Stromal cell of bone marrow (primary cell): Measurements from ENCODE around the gene CENPP.

ENCODE experiments used
- DNase-seq: peaks from one replicate; pipeline ENCODE4 v3.0.0-alpha.2; 2012; ENCODE audit warnings: low read depth

CENPP gene

DNA sequence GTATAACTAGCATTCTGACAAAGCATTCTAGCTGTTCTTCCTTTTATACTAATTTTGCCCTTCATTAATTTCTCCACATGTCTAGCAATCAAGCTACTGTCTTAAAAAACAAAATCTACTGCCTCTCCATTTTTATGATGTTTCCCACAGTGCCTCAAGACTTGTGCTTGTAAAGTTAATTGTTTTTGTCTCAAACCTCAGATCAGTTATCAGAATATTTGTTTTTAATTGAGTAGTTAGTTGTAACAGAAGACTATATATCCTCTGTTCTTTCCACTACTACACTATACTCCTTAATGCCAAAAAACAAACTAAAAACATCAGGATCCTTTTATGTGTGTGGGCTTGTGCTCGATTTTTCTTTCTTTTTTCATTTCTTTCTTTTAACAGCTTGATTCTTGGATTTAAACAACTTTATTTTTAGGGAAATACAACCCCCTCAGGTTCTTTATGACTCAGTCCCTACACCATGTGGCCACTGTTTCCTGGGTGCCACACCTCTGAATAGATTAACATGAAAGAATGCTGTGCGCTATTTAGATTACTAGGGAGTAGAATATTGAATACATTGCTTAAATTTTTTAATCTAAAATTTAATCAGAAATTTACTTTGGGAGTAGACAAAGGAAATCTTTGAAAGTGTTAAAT is 155.4 kb downstream of the CENPP start:
- no peak for DNase-seq

DNA sequence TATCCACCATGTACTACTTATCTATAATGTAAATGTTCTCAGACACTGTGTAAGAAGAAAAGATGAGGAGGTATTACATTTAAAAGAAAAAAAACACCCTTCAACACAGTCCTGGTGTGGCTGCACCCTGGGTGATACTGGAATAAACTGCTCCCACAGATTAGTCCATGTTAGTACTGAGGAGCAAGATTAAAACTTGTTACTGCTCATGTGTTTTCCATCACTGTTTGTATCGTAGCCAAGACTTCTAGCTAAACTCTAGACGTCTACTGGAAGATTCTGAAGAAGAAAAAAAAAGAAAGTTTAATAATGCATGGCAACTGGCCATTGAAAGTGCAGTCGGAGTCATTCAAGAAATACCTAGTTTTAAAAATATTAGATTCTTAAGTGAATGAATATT is 156.6 kb downstream of the CENPP start, which contains the start of gene ASPN:
ASPN (minus strand) TSS at position 178 of the 400 bp plus-strand sequence.
- peak; percentile 65 for DNase-seq

DNA sequence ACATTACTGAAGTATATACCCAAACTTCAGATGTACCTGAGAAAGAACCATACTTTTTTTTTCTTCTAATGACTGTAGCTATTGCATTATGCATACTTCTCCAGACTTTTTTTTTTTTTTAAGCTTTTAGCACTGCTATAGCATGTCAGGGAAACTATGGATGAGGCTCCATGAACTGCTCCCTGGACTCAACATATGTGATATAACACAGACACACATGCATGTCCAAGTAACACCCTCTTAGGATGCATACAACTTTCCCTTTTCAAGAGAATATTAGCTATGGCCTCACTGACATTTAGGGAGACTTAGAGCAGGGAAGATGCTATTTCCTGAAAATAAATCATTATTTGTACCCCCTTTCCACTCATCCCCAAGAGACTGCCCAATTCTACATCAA is 157.1 kb downstream of the CENPP start:
- DNase-seq: no peak

DNA sequence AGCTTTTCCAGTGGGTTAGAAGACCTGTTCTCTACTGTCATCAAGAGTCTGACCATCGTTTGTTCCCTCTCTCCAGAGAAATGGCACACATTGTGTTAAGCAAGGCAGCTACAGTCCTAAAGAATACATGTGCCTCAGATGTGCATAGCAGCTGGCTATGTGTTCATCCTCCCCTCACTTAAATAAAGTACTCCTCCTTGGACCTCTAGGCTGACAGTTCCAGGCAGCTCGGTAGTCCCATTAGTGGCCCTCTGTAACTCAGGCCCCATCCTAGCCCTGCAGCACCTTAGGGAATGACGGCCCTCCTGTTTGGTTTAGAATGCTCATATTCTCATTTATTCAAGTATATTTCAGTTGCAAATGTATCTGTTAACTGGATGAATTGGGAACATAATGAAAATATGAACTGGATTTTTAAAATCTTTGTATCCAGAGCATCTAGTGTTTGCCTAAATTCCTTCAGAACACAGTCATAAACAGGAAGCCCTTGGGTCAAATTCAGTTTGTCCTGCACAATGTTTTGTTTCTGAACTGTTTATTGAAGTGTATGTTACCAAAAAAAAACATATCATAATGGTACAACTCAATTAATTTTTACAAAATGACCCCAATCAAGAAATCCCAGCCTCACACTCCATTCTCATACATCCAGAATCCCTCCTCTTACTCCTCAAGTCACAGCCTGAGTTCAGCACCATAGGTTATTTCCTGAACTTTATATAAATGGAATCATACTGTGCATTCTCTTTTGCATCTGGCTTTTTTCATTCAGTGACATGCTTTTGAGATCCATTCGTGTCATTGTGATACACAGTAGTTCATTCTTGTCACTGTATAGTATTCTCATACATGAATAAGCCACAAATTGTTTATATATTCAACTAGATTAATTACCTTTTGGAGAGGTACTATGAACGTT is 158.1 kb downstream of the CENPP start:
- DNase-seq: no peak

DNA sequence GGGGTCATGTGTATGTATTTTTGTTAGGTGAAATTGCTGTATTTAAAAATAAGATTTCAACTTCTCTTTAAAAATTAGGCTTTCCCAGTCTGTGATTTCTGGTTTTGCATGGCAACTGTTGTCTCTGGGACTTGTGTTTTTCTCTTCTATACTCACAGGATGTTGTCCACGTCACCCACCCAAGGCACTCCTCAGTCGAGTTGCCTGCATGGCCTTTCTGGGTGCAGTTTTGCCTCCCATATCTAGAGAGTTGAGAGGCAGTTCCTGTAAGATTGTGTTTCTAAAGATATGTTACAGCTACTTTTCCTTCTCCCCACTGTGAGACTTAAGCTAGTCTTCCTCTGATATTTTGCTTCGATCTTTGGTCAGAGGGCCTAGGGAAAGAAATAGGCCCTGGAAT is 158.8 kb downstream of the CENPP start:
- no peak for DNase-seq

DNA sequence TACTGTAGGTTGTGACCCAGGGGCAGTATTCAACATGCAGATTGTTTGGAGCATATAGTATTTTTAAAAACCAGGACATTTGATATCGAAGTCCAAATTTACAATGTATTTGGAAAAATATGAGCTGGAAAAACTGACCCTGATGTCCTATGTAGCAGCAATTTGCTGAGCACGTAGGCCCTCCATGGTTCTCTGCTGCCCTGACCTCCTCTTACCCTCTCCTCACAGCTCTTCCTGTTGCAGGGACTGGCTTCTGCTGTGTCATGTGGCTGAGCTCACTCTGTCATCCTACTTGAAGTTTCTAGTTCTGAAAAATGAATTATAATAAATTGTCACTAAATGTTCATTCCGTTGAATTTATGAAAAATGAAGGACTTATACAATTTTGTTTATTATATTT is 160.6 kb downstream of the CENPP start:
- no peak for DNase-seq

DNA sequence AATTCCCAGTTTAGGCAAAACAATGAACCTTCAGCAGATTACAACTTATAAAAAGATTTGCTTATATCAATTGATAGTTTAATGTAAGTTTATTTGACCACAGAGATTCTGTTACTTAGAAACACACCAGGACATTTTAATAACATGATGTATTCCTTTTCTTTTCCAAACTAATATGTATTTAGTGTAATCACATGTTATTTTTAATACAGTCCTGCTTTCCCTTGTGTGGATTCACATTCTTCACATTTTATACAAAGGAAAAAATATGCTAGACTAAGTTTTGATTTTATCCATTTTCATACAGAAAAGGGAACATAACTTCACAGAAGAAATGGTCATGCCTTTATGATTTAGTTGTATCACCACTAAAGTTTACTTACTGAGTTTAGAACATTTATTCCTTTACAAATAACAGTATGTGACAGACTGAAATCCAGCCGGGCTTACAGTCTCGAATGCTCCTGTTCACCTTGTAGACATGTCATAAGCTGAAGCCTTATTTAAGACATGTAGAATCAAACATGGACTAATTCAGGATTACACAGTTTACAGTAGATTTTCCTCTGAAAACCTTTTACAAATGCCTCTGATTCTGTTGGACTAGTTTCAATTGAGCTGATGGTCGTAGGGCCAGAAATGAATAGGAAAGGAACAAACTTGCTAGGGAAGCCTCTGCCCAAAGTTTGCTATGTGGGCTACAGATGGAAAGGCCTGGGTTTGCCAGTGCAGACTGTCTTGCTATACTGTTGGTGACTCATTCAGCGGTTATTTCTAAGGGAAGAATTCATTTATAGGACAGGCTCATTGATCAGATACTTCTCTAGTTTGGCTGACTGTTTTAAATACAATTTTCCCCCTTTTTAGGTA is 163.2 kb downstream of the CENPP start:
- no peak for DNase-seq

DNA sequence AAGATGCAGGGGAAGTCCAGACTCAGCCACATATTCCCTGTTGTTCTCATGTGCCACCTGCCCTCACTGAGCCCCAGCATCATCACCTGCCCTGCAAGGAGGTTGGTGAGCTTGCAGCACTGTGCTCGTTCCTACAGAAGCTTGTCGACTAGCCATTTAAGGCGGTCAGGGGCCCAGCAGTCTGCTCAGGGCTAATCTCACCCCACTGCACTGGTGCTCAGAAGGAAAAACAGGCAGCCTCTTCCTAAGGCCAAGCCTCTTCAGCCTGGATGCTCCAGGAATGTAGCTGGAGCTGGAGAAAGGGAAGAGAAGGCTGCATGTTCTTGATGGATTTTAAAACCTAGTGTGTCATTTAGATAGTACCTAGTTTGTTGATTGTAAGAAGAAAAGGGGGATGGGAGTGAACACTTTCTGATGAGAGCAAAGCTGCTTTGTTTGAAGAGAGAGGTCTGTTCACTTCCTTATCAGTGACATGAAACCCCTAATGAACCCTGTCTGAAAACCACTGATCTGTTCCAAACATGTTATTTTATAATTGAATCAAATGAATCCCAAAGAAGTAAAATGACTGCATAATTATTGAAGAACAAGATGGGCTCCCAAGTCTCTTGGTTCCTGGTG is 167.1 kb downstream of the CENPP start:
- DNase-seq: no peak

DNA sequence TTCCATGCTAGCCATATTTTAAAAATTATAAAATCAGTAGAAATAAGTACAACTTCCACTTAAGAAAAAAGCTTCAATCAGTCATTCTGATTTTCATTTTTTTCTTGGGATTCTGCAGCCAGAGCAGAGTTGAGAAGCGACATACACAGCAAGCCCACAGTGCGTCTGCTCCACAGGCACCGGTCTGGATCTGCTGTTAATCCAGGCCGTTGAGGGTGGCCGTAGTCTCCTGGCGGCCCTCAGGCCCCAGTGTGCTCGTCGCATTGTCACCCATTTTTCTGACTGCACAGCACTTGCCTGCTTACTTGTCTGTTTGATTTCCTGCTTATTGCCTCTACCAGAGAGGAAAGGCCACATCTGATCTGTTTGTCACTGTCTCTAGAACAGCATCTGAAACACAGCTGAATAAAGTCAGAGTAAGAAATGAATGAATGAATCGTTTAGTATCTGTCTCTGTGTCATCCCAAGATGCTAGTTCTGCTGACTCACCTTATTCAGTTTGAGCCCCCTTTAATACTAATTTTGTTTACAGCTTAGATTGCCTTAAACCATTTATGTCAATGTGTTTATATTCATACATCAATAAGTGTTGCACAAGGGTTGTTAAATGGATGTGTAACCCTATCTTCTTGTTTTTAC is 168.1 kb downstream of the CENPP start:
- no peak for DNase-seq

DNA sequence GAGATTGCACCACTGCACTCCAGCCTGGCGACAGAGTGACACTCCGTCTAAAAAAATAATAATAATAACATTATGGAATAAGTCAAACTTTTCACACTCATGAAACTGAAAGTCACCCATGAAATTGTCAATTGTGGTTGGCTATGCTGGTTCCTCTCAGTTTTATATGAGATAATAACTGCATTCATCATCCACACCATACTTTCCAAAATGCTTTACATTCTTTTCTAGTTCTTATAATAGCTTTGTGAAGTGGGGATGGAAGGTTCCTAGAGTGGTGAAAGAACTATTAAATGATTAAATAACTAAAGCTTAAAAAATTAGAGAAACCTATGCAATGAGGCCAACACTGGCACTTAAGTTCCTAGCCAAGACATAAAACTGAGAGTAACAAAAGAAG is 169.1 kb downstream of the CENPP start:
- no peak for DNase-seq

DNA sequence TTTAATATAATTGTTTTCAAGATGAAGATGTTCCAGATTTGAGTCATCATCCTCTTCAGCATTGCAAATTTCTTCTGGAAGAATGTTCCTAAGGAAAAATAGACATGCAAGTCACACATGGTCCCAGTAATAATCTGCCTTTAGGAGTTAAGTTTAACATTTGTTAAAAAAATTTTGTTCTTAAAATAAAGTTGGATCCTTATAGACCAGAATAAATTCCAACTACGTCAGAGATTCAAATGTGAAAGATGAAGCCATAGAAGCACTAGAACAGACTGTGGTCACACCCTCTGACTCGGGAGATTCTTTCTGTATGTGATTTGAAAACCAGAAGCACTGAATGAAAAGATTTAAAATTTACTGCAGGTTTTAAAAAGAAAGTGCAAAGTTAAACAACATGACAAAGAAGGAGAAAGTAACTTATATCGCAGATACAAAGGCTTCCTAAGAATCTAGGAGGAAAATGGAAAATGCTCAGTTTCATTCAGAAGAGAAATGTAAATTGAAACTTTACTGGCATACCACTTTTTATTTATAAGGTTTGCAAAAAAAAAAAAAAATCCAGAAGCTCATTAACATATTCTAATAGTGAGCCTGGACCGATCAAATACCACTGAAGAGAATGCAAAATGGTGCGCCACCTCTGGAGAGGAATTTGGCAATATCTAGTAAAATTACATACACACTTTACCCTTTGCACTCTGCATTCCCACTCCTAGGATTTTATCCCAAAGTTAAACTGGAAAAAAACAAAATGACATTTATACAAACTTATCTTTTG is 170.8 kb downstream of the CENPP start:
- peak; percentile 15 for DNase-seq

DNA sequence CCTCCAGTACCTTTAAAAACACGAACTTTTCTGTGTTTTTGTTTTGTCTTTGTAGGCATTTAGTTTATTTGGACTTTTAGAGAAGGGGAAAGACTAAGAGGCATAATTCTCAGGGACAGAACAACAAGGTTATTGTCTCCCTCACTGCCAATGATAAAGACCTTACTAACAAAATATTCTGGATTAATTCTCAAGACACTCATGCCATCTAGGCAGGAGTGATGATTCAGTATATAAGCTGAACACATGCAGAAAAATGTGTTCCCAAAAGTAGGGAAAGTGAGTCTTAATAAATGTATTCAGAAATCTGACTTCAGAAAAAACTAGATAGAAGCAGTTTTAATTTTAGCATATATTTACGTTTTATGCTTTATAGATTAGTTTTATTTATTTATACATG is 173.9 kb downstream of the CENPP start:
- DNase-seq: no peak

DNA sequence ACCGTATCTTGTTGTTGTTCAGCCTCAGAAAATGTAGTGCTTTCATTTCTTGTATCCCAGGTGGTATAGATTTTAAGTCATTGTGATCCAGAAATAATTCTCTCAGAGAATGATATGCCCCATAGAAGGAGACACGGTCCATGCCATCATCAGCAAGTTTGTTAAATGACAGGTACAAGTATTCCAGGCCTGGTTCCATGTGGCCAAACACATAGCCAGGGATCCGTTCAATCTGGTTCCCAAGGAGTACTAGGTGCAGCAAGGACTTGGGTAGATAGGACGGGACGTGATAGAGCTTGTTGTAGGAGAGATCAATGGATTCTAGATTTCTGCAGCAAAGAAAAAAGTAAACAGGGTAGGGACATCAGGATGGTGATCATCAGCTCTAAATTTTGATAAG is 175.0 kb downstream of the CENPP start:
- no peak for DNase-seq

DNA sequence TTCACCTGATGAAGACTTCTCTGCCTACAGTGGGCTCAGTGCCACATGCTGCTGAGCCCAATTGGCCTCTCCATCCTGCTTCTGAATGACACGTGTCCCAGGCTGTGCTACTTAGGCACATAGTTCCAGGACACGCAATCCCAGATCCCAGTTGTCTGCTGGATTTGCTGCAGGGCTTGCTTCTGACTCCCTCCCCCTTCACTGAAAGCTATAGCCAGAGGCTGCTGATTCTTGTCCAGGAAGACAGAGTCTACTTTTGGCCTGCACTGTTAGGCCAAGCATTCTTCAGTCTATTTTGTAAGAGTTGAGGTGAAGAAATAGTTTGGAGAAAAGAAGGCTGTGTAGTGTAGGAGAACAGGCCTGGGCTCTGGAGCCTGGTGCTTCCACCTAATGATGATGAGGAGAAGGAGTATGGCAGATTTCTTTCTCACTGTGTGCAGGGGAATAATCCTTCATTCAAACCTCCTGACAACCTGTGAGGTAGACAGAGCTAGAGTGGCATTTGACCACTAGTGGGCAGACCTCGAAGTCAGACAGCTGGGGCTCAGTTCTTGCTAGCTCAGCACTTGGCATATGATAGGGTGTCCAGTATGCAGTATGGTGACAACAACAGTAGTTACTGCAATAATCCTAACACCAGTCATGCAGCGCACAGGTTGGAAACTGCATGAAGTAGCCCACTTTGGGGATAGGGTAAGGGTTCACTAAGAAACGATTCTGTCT is 176.1 kb downstream of the CENPP start:
- DNase-seq: peak; percentile 54

DNA sequence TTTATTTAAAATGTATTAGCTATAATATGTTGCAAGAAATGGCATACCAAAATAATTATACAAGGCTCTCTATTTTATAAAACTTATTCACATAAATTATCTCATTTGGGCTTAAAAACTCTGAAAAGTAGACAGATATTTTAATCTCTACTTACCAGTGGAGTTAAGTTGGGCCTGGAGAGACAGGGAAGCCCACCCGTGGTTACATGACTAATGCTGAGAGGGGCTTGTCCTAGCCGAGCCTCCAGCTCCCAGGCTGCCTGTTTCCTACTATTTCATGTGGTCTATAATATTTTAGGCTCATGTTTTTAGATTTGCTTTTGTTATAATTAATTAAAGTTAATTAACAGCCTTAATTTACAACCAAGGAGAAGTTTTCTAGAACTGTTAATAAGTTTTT is 177.4 kb downstream of the CENPP start:
- DNase-seq: no peak

DNA sequence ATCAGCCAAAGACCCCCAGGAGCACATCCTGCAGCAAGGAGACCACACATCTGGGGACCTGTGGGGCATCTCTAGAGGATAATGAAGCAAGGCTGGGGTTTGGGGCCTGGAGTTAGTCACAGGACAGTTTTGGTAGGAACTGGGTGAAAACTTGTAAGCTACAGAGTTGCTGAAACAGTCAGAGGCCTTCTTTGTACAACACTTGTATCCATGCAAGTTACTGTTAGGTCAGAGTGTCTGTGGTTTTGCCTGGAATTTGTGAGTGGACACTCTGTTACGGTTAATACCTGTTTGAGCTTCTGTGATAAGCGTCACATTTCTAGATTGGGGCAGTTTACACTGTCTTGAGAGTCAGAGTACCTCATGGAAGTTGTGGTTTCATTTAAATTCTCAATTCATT is 179.1 kb downstream of the CENPP start:
- peak; percentile 9 for DNase-seq

DNA sequence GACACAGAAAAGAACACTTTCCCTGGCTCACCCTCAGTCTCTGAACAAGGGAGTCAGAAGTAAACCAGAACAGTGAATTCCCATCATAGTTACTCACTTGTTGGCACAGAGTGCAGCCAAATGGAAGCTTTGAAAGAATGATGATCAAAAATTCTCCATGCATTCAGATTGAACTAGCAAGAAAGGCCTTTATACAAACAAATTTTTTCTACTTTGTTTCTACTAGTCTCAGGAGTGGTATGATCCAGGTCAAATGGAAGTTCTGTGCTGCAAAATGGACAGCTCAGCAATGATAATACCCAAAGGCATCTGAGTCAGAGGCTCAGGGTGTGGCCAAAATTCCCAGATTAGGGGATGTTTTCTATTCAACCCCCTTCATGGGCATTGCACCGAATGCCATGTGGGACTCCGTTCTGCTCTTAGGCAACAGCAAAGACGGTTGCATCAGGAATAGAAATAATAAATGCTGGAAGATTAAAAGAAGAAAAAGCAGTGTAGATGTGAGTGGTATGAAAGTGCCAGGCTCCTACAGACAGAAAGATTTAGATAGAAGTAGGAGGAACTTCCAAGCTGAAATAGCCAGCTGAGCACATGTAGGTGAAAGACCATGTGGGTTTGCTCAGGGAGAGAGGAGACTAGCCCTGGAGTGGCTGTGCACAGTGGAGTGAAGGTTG is 180.6 kb downstream of the CENPP start:
- peak; percentile 97 for DNase-seq

DNA sequence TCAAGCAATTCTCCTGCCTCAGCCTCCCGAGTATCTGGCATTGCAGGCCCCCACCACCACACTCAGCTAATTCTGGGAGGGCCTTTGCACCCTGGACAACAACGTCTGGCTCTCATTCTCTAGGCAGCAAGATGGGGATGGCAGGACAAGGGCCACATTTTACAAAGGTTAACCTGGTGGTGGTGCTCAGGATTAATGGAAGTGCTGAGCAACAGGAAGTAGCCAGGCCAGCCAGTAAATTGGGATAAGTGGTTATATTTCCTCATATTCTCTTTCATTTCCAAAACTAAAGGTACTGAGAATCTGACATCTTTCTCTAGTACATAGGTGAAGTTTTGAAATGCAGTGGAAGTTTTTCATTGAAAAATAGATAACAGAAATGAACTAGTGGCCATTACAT is 181.3 kb downstream of the CENPP start:
- DNase-seq: no peak

DNA sequence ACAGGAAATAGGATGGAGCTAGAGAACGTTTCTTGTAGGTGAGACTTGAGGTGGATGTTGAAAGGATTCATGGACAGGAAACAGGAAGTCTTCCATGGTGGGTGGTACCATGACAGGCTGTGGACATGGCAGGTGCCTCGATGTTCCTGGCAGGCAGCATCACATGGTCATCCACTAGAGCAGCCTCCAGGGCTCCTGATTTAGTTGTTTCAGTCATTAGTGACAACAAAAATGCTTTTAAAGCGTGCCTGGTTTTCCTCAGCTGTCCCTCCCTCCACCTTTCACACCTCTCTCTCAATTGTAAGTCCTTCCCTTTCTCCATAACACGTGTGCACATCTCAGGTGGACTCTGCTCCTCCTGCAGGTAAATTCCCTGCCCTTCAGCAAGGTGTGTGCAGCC is 181.7 kb downstream of the CENPP start:
- DNase-seq: no peak
